K562 (cell line): Measurements from ENCODE around the gene CRLF1. TPM values are rescaled to one million over a fixed set of nuclear protein-coding genes. Genes with fewer than 3 reads are reported as not detected.

Experiments used
- ASH1L ChIP-seq: fragments of 450-650 bp; IDR thresholded peaks from 2 replicates; pipeline ENCODE4 v1.6.1; 2018; ENCODE audit warnings: borderline replicate concordance, mild to moderate bottlenecking, low read depth; ENCODE audit not compliant: partially characterized antibody
- CHD1 ChIP-seq: fragments of 200-600 bp; sonication (generic); IDR thresholded peaks from one replicate; pipeline ENCODE4 v1.6.1; 2012; ENCODE audit warnings: mild to moderate bottlenecking, moderate library complexity, low read length, inconsistent platforms
- CTBP1 ChIP-seq: fragments of 450-650 bp; IDR thresholded peaks from 2 replicates; pipeline ENCODE4 v1.6.1; 2016; ENCODE audit warnings: borderline replicate concordance
- ELF1 ChIP-seq: fragments of 200-800 bp; sonication (Bioruptor generic); IDR thresholded peaks from 2 replicates; pipeline ENCODE4 v1.6.1; 2016; ENCODE audit warnings: missing genetic modification characterization, missing compliant biosample characterization
- GABPB1 ChIP-seq: sonication (generic); formaldehyde crosslinking; IDR thresholded peaks from 2 replicates; pipeline ENCODE4 v1.8.0; 2022; ENCODE audit warnings: mild to moderate bottlenecking, missing genetic modification reagents
- IRF2 ChIP-seq: sonication (generic); formaldehyde crosslinking; IDR thresholded peaks from 2 replicates; pipeline ENCODE4 v1.8.1; 2022; ENCODE audit warnings: mild to moderate bottlenecking, missing genetic modification reagents
- KDM4B ChIP-seq, 2 experiments: fragments of 450-650 bp in 1 of 2; sonication (generic) in 1 of 2; IDR thresholded peaks; 2 replicates each; pipeline ENCODE4 v1.6.1; 2016 to 2017; ENCODE audit warnings: borderline replicate concordance in 2 of 2, antibody characterized with exemption in 1 of 2, low read depth in 1 of 2, mild to moderate bottlenecking in 1 of 2
- LCOR ChIP-seq: sonication (generic); formaldehyde crosslinking; IDR thresholded peaks from 2 replicates; pipeline ENCODE4 v1.8.0; 2022; ENCODE audit warnings: mild to moderate bottlenecking, missing genetic modification reagents
- MAFF ChIP-seq: IDR thresholded peaks from 2 replicates; pipeline ENCODE4 v1.6.1; 2012; ENCODE audit warnings: low read length, improper control_type of control experiment
- MCM3 ChIP-seq: fragments of 450-650 bp; IDR thresholded peaks from 2 replicates; pipeline ENCODE4 v1.6.1; 2016
- MECOM ChIP-seq: fragments of 250-450 bp; sonication (Bioruptor Pico); IDR thresholded peaks from 2 replicates; pipeline ENCODE4 v1.8.0; 2022; ENCODE audit warnings: inconsistent platforms
- MTA1 ChIP-seq: fragments of 450-650 bp; IDR thresholded peaks from 2 replicates; pipeline ENCODE4 v1.6.1; 2017; ENCODE audit warnings: borderline replicate concordance
- MTA3 ChIP-seq: fragments of 450-650 bp; formaldehyde crosslinking; IDR thresholded peaks from 2 replicates; pipeline ENCODE4 v1.6.1; 2017; ENCODE audit warnings: mild to moderate bottlenecking, borderline replicate concordance
- NRF1 ChIP-seq, 2 experiments: fragments of 450-650 bp; IDR thresholded peaks in 1 of 2; conservative IDR thresholded peaks in 1 of 2; 2 replicates each; pipeline ENCODE4 v1.6.1; 2014; ENCODE audit warnings: mild to moderate bottlenecking in 2 of 2
- SLC30A9 ChIP-seq: fragments of 250-450 bp; sonication (Bioruptor Pico); IDR thresholded peaks from 2 replicates; pipeline ENCODE4 v1.8.0; 2022; ENCODE audit warnings: mild to moderate bottlenecking, moderate library complexity
- SP1 ChIP-seq: sonication (generic); formaldehyde crosslinking; IDR thresholded peaks from 2 replicates; pipeline ENCODE4 v1.8.1; 2022; ENCODE audit warnings: mild to moderate bottlenecking, missing genetic modification reagents
- XRCC5 ChIP-seq: fragments of 200-400 bp; formaldehyde crosslinking; IDR thresholded peaks from 2 replicates; pipeline ENCODE4 v1.6.1; 2017; ENCODE audit warnings: low read depth, mild to moderate bottlenecking, low read length
- ZNF407 ChIP-seq: fragments of 450-650 bp; IDR thresholded peaks from 2 replicates; pipeline ENCODE4 v1.6.1; 2016; ENCODE audit warnings: low read depth
- ZNF444 ChIP-seq: fragments of 250-450 bp; sonication (Bioruptor Pico); IDR thresholded peaks from 2 replicates; pipeline ENCODE4 v1.4.0; 2020; ENCODE audit warnings: mild to moderate bottlenecking, moderate library complexity
- ZZZ3 ChIP-seq: fragments of 450-650 bp; IDR thresholded peaks from 2 replicates; pipeline ENCODE4 v1.6.1; 2016; ENCODE audit warnings: antibody characterized with exemption, mild to moderate bottlenecking, moderate library complexity
- polyA plus RNA-seq, 8 experiments: library from polyadenylated mRNA; depleted of rRNA in 4 of 8; stranded (reverse) in 5 of 8; unstranded in 3 of 8; fragments of >200 nt; fragmentation: Nextera tagmentation in 2 of 8; fragmentation: Illumina TruSeq in 1 of 8; extraction: Ambion mirVana in 2 of 8; extraction: Trizol in 1 of 8; gene quantifications; 2 replicates each; pipeline versions ENCODE4 v1.2.1 to v1.2.3, GENCODE V29; 2011 to 2014; ENCODE audit warnings: inconsistent platforms in 1 of 8, missing spikeins in 1 of 8
- total RNA-seq, 7 experiments: library from RNA; depleted of rRNA in 6 of 7; stranded (reverse); fragments of >200 nt in 6 of 7; fragmentation: Illumina TruSeq in 2 of 7; extraction: Trizol in 2 of 7; gene quantifications; 2 replicates each; pipeline versions ENCODE4 v1.2.1 to v1.2.3, GENCODE V29; 2011 to 2021; ENCODE audit warnings: low replicate concordance in 1 of 7

CRLF1 gene
- total and polyA plus RNA-seq, 9 of the 15 experiments (the other 6 are each of a cell fraction or from before 2014, with no cell fraction given), result 0.85 to 3.6 (median 1.7) TPM

GRCh38 chr19:18636183-18636968, 29.8 kb upstream of the CRLF1 start (continued):
- TF ChIP-seq XRCC5, result no peak
- TF ChIP-seq IRF2, result no peak
- TF ChIP-seq MCM3, result no peak
- TF ChIP-seq CHD1, result no peak
- peak; percentile 26; the same call in 1 of the 2 replicates for TF ChIP-seq ZNF407
- TF ChIP-seq MTA1, result no peak; the same call in 1 of the 2 replicates
- 0 out of 2 replicates have a peak, but pooled peaks have one; percentile 23 for TF ChIP-seq GABPB1 (CRISPR knock-in tag)
- TF ChIP-seq MECOM (CRISPR knock-in tag), result no peak
- no peak for TF ChIP-seq ELF1 (tag)
- peak; percentile 74 to 79; a peak in 3 of 4 replicates for TF ChIP-seq NRF1 (conservative IDR thresholded peaks at IDR 0.05 in 1 of 2, IDR thresholded peaks at IDR 0.05 in 1 of 2)
- TF ChIP-seq MAFF, result no peak
- TF ChIP-seq LCOR (CRISPR knock-in tag), result no peak
- no peak for TF ChIP-seq ZNF444
- no peak for TF ChIP-seq SLC30A9 (CRISPR knock-in tag)
- peak; percentile 58; the same call in 1 of the 2 replicates for TF ChIP-seq CTBP1
- TF ChIP-seq MTA3, result no peak
- peak in 1 of 2 experiments; percentile 36; a peak in 1 of 4 replicates for TF ChIP-seq KDM4B (IDR thresholded peaks at IDR 0.05; ENCODE audit: borderline replicate concordance in 2 of 2, low read depth in 1 of 2)
- no peak for TF ChIP-seq ZZZ3
- TF ChIP-seq SP1, result peak; percentile 97
- TF ChIP-seq ASH1L, result no peak
